Measurements from ENCODE around the gene MRPS34. TPM values are rescaled to one million over a fixed set of nuclear protein-coding genes. Genes with fewer than 3 reads are reported as not detected.
"Not testable (repeated sequence)": the region's sequence is repeated elsewhere in the genome, so short reads cannot be mapped to it uniquely, and the experiment has no call there.

Gene MRPS34
- polyA plus RNA-seq, 4 donors, result 64.2 to 87.3 (median 66.9) TPM

DNA sequence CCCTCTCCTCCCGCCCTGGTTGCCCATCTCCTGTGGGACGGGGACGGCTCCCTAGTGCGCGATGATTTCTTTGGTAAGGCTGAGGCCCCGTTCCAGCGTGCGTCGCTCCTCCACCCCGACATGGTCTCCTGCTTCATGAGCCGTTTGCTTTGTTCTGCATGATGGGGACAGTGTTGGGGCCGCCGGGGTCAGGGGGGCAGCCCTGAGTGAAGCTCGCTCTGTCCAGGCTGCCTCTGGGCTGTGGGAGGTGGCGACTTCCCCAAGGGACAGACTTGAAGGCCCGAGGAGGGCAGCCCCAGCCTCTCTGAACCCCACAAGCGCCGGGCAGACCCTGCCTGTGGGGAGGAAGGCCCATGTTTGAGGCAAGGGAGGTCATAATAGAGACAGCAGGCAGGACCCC is 14.0 kb downstream of the MRPS34 start:
- no peak for DNase-seq (ENCODE audit: low read depth in 4 of 4, low spot score in 3 of 4)

- no peak for DNase-seq (ENCODE audit: low read depth in 4 of 4, low spot score in 3 of 4)
Observed at GRCh38 chr16:1757714-1758461, 15.0 kb downstream of the MRPS34 start.

- no peak for DNase-seq (ENCODE audit: low read depth in 4 of 4, low spot score in 3 of 4)
Observed at GRCh38 chr16:1754204-1754603, 18.7 kb downstream of the MRPS34 start.

DNA sequence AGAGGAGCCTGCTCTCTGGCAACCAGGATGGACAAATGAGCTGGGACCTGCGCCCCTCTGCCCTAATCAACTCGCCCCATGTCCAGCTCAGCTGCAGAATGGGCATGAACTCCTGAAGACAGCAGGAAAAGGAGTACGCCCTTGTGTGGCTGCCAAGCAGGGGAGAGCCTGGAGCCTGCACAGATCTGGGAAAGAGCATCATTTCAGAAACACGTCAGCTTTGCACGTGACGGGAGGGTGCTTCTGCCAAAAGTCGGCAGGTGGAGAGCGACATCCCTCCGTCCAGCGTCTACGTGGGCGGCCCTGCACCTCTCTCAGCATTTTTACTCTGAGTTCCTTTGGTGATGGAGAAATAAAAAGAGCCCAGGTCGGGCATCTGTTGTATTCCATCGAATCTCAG is 20.1 kb downstream of the MRPS34 start:
- DNase-seq (ENCODE audit: low read depth in 4 of 4, low spot score in 3 of 4), result no peak

- DNase-seq (ENCODE audit: low read depth in 4 of 4, low spot score in 3 of 4), result no peak
Observed at GRCh38 chr16:1751946-1752345, 21.0 kb downstream of the MRPS34 start.

DNA sequence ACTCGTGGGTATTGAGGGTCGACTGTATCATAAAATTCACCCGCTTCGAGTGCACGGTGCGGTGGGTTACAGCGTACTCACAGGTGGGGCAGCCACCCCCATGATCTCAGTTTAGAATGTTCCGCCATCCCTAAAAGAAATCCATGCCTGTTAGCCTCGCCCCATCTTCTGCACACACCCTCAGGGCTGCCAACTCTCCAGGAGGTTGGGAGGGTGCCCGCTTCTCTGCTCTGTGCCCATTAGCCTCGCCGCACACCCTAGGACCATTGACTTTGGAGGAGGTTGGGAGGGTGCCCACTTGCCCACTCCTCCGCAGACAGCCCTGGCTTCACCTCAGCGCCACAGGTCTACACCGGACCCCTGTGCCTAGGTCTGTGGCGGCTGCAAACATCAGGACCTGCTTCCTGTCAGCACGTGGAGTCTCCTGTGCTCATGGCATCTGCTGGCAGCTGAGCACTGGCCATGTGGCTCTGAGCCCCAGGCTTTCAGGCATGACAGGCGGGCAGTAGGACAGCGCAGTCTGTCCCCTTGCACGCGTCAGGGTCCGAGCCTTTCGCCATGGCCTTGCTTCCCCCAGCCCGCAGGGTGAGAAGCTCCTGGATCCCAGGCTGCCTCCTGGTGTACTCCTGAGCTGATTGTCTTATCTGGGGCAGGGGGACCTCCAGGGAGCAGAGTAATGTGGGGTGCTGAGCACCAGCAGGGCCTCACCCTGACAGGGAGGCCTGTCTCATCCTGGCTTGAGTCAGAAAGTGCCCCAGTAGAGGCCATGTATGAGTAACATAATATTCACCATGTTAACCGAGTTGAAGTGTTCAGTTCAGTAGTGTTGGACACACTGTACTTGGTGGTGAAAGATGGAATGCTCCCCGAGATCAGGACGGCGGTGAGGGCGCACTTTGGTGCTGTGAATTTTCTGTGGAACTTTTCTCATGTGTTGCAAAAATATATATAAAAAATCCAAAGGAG is 23.5 kb downstream of the MRPS34 start:
- DNase-seq (ENCODE audit: low read depth in 4 of 4, low spot score in 3 of 4), result no peak

DNA sequence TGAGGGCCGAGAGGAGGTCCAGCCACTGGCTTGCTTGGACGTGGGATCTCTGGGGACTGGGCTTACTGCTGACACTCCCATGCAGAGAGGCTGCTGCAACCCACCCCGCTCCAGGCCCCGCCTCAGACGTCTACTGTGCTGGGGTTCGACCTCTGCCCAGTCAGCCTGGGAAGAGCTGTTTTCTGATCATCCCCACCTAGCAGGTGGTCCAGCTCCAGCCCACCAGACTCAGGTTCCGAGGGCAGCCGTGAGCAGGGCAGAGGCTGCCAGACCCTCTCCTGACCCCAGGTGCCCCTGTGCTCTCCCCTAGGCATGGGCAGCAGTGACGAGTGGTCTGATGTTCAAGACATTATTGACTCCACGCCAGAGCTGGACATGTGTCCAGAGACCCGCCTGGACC is 25.0 kb downstream of the MRPS34 start:
- no peak for DNase-seq (ENCODE audit: low read depth in 4 of 4, low spot score in 3 of 4)

- DNase-seq (ENCODE audit: low read depth in 4 of 4, low spot score in 3 of 4), result no peak
Observed at GRCh38 chr16:1746693-1747195, 26.2 kb downstream of the MRPS34 start.

GRCh38 chr16:1745900-1746692 is 26.8 kb downstream of the MRPS34 start:
- DNase-seq (ENCODE audit: low read depth in 4 of 4, low spot score in 3 of 4), result no peak

DNA sequence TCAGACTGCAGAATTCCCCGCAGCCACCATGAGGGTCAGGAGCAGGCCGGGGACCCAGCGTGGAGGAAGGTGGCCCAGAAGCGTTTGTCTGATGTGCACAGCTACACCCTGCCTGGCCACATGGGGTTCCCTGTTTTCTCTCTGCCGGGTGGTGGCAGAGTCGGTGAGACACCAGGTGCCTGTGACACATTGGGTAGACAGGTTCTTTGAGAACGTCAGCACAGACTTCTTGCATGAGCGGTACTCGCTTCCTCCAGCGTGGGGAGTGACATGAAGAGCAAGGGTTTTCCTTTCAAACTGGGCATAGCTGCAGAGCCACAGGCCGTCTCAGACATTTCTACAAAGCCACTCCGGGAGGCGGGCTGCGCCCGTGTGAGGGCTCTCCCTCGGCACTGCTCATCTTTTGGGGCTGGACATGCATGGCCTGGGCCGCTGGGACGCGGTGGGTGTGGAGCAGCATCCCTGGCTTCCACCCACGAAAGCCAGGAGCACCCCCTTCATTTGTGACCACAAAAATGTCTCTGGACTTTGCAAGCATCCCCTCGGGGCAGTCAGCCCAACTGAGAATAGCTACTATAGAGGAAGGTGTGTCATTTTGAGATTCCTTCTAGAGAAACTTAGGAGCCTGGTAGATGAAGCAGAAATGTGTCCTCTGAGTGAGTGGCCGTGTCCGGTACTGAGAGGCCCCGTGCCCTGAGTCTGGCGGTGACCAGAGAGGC is 27.6 kb downstream of the MRPS34 start:
- no peak for DNase-seq (ENCODE audit: low read depth in 4 of 4, low spot score in 3 of 4)

- no peak for DNase-seq (ENCODE audit: low read depth in 4 of 4, low spot score in 3 of 4)
Observed at GRCh38 chr16:1744338-1744840, 28.5 kb downstream of the MRPS34 start.

GRCh38 chr16:1743376-1744337 is 29.3 kb downstream of the MRPS34 start:
- no peak for DNase-seq (ENCODE audit: low read depth in 4 of 4, low spot score in 3 of 4)

DNA sequence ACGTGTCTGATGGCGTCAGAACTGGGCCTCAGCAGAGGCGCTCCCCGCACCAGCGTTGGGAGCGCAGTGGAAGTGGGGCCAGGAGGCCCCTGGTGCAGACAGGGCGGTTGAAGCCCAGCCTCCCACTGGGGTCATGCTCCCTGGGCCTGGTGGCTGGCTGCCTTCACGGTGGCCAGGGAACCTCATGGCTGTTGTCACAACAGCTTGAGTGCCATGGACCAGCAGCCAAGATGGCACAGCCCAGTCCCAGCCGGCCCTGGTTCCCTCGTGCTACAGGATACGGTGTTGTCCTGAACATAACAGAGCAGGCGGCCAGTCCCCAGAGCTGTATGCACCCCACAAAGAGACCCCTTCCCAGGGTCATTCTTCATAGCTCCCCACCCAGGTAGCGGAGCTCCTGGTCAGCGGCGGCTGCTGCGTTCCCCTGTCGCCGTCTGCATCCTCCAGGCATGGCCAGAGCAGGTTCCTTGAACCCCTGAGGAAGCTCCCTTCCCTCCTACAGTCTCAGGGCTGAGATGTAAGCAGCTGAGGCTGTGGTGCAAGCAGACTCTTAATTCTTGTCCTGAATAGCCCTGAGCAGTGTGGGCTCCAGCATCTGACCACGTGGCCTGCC is 31.3 kb downstream of the MRPS34 start:
- no peak for DNase-seq (ENCODE audit: low read depth in 4 of 4, low spot score in 3 of 4)

GRCh38 chr16:1740781-1741490 is 32.0 kb downstream of the MRPS34 start:
- DNase-seq (ENCODE audit: low read depth in 4 of 4, low spot score in 3 of 4), result no peak

DNA sequence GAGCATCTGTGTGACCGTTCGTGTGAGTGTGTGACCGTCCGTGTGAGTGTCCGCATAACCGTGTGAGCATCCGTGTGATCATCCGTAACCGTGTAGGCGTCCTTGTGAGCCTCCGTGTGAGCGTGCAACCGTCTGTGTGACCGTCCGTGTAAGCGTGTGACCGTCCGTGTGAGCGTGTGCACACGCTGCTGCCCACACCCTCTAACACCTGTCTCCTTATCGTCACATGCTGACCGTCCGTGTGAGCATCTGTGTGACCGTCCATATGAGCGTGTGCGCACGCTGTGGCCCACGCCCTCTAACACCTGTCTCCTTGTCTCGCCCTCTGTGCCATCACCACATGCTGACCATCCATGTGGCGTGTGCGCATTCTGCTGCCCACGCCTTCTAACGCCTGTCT is 32.7 kb downstream of the MRPS34 start:
- DNase-seq (ENCODE audit: low read depth in 4 of 4, low spot score in 3 of 4), result no peak

DNA sequence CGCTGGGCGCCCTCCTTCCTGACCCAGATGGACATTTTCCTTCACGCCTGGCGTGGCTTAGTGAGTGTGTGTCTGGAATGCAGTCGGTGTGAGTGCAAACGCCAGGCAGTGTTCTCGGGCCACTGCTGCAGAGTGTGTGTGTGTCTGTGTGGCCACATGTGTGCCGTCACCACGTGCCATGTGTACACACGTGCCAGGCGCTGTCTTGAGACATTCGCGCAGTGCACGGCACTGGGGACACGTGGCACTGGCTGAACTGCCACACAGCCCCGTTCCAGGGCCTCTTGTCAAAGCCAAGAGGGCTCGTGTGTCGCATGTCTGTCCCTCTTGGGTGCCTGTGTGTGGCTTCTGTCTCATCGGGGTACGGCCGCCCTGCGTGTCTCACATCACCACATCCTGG is 38.1 kb downstream of the MRPS34 start:
- no peak for DNase-seq (ENCODE audit: low read depth in 4 of 4, low spot score in 3 of 4)

GRCh38 chr16:1734123-1734522 is 38.8 kb downstream of the MRPS34 start:
- no peak for DNase-seq (ENCODE audit: low read depth in 4 of 4, low spot score in 3 of 4)

DNA sequence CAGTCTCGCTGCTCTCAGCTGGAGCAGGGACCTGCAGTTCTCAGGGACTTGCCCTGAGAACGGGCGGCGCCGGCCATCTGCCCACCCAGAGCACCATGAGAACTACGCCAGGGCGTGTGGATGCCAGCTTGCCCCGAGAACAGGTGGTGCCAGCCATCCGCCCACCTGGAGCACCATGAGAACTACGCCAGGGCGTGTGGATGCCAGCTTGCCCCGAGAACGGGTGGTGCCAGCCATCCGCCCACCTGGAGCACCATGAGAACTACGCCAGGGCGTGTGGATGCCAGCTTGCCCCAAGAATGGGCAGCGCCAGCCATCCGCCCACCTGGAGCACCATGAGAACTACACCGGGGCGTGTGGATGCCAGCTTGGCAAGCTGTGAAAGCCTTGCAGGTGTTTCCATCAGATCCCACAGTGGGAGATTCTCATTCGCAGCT is 40.4 kb downstream of the MRPS34 start:
- not testable (repeated sequence) for DNase-seq (ENCODE audit: low read depth in 4 of 4, low spot score in 3 of 4)
